22Rv1 (cell line): ENCODE data around the gene GXYLT2.

Experiments used
- ZFX ChIP-seq: fragments of 450-650 bp; IDR thresholded peaks from 2 replicates; pipeline ENCODE4 v1.6.1; 2017; ENCODE audit warnings: antibody characterized with exemption, borderline replicate concordance
- TF ChIP-seq, protein P1 (sequence below): fragments of 450-650 bp; IDR thresholded peaks from 2 replicates; pipeline ENCODE4 v1.5.1; 2017; ENCODE audit warnings: mild to moderate bottlenecking

- TF ChIP-seq, protein P1, sequence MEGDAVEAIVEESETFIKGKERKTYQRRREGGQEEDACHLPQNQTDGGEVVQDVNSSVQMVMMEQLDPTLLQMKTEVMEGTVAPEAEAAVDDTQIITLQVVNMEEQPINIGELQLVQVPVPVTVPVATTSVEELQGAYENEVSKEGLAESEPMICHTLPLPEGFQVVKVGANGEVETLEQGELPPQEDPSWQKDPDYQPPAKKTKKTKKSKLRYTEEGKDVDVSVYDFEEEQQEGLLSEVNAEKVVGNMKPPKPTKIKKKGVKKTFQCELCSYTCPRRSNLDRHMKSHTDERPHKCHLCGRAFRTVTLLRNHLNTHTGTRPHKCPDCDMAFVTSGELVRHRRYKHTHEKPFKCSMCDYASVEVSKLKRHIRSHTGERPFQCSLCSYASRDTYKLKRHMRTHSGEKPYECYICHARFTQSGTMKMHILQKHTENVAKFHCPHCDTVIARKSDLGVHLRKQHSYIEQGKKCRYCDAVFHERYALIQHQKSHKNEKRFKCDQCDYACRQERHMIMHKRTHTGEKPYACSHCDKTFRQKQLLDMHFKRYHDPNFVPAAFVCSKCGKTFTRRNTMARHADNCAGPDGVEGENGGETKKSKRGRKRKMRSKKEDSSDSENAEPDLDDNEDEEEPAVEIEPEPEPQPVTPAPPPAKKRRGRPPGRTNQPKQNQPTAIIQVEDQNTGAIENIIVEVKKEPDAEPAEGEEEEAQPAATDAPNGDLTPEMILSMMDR: no peak
- no peak for TF ChIP-seq ZFX
These were observed 81.9 kb downstream of the GXYLT2 start for GRCh38 chr3:72969766-72970165.
